ENCODE results near the gene CBR3. TPM values are rescaled to one million over a fixed set of nuclear protein-coding genes. Genes with fewer than 3 reads are reported as not detected.
A peak's percentile ranks its signal among the peaks of the same experiment; 100 is the strongest.
"Not testable (repeated sequence)": the region's sequence is repeated elsewhere in the genome, so short reads cannot be mapped to it uniquely, and the experiment has no call there.

The CBR3 gene
- total RNA-seq, 1 donor from 2014 or later = 12.8 TPM

DNA sequence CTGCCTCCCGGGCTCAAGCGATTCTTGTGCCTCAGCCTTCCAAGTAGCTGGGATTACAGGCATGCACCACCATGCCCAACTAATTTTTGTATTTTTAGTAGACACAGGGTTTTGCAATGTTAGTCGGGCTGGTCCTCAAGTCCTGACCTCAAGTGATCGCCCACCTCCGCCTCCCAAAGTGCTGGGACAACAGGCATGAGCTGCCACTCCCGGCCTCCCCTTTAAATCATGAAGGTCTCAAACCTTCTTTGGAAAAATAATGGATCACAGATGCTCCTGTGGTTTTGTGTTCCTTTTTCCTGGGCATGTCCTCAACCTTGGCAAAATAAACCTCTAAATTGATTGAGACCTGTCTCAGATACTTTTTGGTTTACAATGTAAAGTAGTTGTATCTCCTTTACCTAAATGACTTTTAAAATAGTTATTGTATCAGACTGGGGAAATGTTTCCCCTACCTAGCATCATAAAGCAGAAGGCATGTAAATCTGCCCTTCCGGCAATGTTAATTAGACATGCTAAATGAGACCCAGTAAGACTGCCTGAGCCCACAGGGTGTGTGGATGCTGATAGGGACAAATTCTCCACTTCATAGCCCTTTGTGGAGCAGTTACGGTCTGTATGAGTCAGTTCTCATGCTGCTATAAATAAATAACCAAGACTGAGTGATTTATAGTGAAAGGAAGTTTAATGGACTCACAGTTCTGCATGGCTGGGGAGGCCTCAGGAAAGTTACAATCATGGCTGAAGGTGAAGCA, 37.3 kb upstream of the CBR3 start:
- DNase-seq (ENCODE audit: low read depth) = peak; percentile 82
- TF ChIP-seq, protein P1, sequence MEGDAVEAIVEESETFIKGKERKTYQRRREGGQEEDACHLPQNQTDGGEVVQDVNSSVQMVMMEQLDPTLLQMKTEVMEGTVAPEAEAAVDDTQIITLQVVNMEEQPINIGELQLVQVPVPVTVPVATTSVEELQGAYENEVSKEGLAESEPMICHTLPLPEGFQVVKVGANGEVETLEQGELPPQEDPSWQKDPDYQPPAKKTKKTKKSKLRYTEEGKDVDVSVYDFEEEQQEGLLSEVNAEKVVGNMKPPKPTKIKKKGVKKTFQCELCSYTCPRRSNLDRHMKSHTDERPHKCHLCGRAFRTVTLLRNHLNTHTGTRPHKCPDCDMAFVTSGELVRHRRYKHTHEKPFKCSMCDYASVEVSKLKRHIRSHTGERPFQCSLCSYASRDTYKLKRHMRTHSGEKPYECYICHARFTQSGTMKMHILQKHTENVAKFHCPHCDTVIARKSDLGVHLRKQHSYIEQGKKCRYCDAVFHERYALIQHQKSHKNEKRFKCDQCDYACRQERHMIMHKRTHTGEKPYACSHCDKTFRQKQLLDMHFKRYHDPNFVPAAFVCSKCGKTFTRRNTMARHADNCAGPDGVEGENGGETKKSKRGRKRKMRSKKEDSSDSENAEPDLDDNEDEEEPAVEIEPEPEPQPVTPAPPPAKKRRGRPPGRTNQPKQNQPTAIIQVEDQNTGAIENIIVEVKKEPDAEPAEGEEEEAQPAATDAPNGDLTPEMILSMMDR (conservative IDR thresholded peaks at IDR 0.05; ENCODE audit: low read depth, low read length) = no peak
- no peak overlapping the region for H3K4me3 ChIP-seq (ENCODE audit: low read depth, low read length)

DNA sequence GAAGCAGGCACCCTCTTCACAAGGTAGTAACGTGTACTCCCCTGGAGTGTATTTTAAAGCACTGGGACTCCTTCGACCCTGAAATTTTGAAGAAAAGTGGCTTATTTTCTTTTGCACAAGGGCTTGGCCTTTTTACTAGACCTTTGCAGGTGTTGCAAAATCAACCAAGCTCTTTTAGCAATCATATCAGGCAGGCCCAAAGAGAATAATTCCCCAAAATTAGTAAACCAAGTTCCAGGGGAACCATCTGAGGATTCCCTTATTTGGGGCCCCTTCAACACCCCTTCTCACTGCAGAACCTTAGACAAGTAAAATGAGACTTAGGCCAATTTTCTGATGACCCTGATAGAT, 36.7 kb upstream of the CBR3 start:
- H3K4me3 ChIP-seq (ENCODE audit: low read depth, low read length) = no peak overlapping the region
- DNase-seq (ENCODE audit: low read depth) = no peak
- TF ChIP-seq, protein P1 (conservative IDR thresholded peaks at IDR 0.05; ENCODE audit: low read depth, low read length) = no peak

DNA sequence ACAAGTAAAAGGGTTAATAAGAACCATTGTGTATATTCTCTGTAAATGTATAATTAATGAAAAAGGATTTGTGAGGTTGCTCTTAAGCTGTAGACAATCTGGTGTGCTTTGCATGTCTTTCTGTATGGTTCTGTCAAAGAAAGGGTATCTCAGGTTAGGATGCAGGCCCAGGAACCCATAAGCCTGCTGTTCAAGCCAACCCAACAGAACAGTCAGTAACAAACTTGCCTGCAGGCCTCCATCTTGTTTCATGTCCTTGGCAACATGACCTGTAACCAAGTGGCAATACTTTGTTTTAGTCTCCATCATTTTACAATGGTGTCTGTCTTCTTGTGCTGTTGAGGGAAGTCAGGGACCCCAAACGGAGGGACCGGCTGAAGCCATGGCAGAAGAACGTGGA, 35.9 kb upstream of the CBR3 start:
- TF ChIP-seq, protein P1 (conservative IDR thresholded peaks at IDR 0.05; ENCODE audit: low read depth, low read length) = no peak
- no peak for DNase-seq (ENCODE audit: low read depth)

DNA sequence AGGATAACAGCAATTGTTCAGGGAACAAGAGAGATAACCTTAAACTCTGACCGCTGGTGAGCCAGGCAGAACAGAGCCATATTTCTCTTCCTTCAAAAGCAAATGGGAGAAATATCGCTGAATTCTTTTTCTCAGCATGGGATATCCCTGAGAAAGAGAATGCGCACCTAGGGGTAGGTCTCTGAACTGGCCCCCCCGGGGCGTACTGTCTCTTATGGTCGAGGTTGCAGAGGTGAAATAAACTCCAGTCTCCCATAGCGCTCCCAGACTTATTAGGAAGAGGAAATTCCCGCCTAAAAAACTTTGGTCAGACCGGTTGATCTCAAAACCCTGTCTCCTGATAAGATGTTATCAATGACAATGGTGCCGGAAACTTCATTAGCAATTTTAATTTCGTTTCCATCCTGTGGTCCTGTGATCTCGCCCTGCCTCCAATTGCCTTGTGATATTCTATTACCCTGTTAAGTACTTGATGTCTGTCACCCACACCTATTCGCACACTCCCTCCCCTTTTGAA, 35.1 kb upstream of the CBR3 start:
- H3K4me3 ChIP-seq (ENCODE audit: low read depth, low read length); DNase-seq (ENCODE audit: low read depth): not testable (repeated sequence)

More for the DNA sequence above, 35.9 kb upstream of the CBR3 start:
- H3K4me3 ChIP-seq (ENCODE audit: low read depth, low read length) = no peak overlapping the region

DNA sequence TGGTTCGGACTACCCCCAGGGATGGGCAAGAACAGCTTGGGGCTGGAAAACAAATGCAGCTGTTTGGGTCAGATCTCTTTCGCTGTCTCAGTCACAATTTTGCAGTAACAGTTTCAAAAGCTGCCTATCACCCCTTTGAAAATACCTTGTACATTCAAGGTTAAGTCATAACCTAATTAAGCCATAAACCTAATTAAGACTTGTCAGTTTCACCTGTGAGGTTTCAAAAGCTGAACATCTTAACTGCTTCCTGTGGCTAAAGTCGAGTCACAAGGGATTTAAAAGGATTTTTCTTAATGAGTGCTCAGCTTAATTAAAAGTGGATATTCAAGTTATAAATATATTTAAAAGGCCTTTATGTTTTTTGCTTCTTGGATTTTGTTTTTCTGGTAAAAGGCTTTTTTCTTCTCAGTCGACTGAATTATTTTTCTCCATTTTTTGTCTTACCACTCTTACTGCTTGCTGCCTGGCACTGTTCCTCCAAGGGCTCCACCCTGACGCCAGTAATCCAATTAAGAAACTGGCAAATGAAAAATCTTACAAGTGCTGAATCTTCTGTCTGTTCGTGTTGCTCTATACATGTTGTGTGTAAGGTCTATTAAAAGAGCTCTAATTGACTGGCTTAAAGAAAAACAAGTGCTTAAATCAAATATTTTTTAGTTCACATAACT, 33.8 kb upstream of the CBR3 start:
- H3K4me3 ChIP-seq (ENCODE audit: low read depth, low read length) = no peak overlapping the region
- TF ChIP-seq, protein P1 (conservative IDR thresholded peaks at IDR 0.05; ENCODE audit: low read depth, low read length) = no peak
- DNase-seq (ENCODE audit: low read depth) = no peak

DNA sequence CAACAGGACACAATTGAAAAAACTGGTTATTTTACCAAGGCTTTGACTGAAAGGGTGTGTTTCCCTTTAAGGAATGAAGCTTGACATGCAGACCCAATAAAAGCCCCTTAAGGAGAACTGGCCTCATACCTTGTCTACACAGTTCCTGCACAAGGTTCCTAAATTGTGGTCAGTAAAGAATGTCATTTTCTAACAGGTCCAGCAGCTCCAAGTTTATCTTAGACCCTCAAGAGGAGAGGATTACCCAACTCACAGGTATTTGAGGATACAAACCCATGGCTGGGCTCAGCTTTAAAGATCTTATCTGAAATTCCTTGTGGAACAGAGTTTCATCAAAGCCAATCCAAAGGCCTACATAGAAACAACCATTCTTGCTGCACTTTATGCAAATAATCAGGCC, 31.4 kb upstream of the CBR3 start:
- no peak for DNase-seq (ENCODE audit: low read depth)
- no peak overlapping the region for H3K4me3 ChIP-seq (ENCODE audit: low read depth, low read length)
- TF ChIP-seq, protein P1 (conservative IDR thresholded peaks at IDR 0.05; ENCODE audit: low read depth, low read length) = no peak

DNA sequence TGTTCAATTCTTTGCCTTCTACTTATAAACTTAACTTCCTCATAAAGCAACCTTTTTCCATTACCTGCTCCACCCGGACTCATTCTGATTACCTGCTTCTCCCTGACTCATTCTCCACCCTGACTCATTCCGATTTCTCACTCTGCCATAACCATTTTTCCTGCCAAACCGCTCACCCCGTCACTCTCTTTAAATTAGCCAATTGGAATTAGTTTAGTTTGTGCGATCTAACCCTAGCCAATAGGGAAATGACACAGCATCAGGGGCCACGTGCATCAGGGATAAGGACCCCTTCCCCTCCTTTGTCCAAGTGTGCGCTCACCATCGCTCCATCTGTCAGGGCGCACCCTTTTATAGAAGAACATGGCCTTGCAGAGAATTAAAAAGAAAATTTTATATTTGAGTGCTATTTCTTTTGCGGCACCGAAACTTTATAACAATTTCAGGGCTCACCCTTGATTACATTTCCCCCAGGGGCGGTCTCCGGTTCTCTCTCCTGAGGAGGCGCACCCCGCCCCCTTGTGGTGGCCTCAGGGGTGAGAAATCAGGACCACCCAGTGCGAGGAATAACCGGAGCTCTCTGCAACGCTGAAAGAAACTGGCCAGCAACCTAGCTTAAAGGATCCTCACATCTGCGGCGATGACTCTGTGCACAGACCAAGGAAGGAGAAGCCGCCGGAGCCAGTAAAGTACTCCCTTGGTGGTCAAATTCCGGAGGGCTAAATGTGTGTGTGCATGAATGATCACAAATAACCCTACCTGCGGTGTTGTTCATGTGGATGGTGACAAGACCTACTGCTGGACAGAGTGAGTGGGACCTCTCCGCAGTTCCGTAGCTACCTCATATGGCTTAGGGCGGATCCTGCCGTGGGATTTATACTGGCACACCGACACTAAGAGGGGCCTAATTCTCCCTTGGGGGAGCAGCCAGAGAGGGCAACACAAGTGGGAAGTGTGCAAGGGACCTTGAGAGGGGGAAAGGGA, 30.3 kb upstream of the CBR3 start:
- peak; percentile 89 for DNase-seq (ENCODE audit: low read depth)
- TF ChIP-seq, protein P1 (conservative IDR thresholded peaks at IDR 0.05; ENCODE audit: low read depth, low read length) = peak; percentile 85

More for the DNA sequence above, 30.3 kb upstream of the CBR3 start:
- peak overlapping the region; percentile 89 for H3K4me3 ChIP-seq (ENCODE audit: low read depth, low read length)

Data from epithelial cell of proximal tubule (primary cell).